K562 (cell line): ENCODE measurements around the gene FOXL3. TPM values are rescaled to one million over a fixed set of nuclear protein-coding genes. Genes with fewer than 3 reads are reported as not detected.
"Not testable (repeated sequence)": the region's sequence is repeated elsewhere in the genome, so short reads cannot be mapped to it uniquely, and the experiment has no call there.

Experiments
- ATAC-seq: fragments of 200-7000 bp; cut with Tn5 transposase; 3 replicates; pipeline ENCODE4 v1.9.1; 2020; ENCODE audit warnings: moderate library complexity
- BruUV-seq: library from RNA; stranded (reverse); fragments of 400-500 nt; replicated peaks from 2 replicates; lab custom pipeline; 2021; lab: Mats Ljungman, UMichigan
- CTCF ChIA-PET: fragments of 300-600 bp; formaldehyde crosslinking; extraction: SDS; loops from one replicate; lab custom pipeline; 2021; ENCODE audit warnings: low intra/inter-chr PET ratio; lab: Yijun Ruan, JAX
- POLR2A ChIA-PET: fragments of 300-600, 350-650 bp; sonication (Branson Sonifier 250); formaldehyde crosslinking; extraction: SDS; loops from one replicate; lab custom pipeline; 2021; ENCODE audit warnings: antibody characterized with exemption, inconsistent platforms; lab: Yijun Ruan, JAX
- DNase-seq, 4 experiments: peaks; one replicate each; pipeline versions ENCODE4 v3.0.0 to v3.0.0-alpha.2; 2011 to 2018; ENCODE audit warnings: low spot score in 3 of 4, mixed read lengths in 3 of 4; ENCODE audit errors: extremely low read depth in 1 of 4
- FAIRE-seq: peaks from 2 replicates; lab custom pipeline; 2011; peaks lifted over from hg19 to GRCh38; lab: Jason Lieb, UNC
- H2AFZ ChIP-seq: 2 replicates; pipeline ENCODE4 v1.6.0; 2011; ENCODE audit warnings: low read depth, low read length, control low read depth, inconsistent platforms
- H3K27ac ChIP-seq: fragments of 200-600 bp; 3 replicates; pipeline ENCODE4 v1.8.0; 2011; ENCODE audit warnings: low read depth, mild to moderate bottlenecking, control low read depth, inconsistent platforms, low read length, moderate library complexity, mixed read lengths; ENCODE audit errors: extremely low read depth
- H3K27me3 ChIP-seq, 2 experiments: fragments of 300-600 bp in 1 of 2; 2 replicates in 1 of 2; 3 replicates in 1 of 2; pipeline versions ENCODE4 v1.6.0 to v1.8.0; 2011; ENCODE audit warnings: inconsistent platforms in 2 of 2, low read length in 2 of 2, mild to moderate bottlenecking in 1 of 2, mixed read lengths in 1 of 2, moderate library complexity in 1 of 2; ENCODE audit not compliant: control insufficient read depth in 2 of 2, insufficient read depth in 2 of 2
- H3K36me3 ChIP-seq: fragments of 300-600 bp; 3 replicates; pipeline ENCODE4 v1.8.0; 2011; ENCODE audit warnings: mild to moderate bottlenecking, low read length, inconsistent platforms; ENCODE audit not compliant: control insufficient read depth, insufficient read depth
- H3K4me1 ChIP-seq, 2 experiments: fragments of 200-600 bp in 1 of 2; replicated peaks in 1 of 2; 2 replicates in 1 of 2; 3 replicates in 1 of 2; pipeline versions ENCODE4 v1.5.1 to v1.8.0; 2011; ENCODE audit warnings: inconsistent platforms in 2 of 2, low read length in 2 of 2, mild to moderate bottlenecking in 1 of 2, mixed read lengths in 1 of 2, moderate library complexity in 1 of 2; ENCODE audit not compliant: control insufficient read depth in 2 of 2, insufficient read depth in 2 of 2
- H3K4me2 ChIP-seq: 2 replicates; pipeline ENCODE4 v1.6.1; 2011; ENCODE audit warnings: low read length, control low read depth, inconsistent platforms, mixed read lengths; ENCODE audit not compliant: insufficient read depth
- H3K4me3 ChIP-seq: fragments of 200-600 bp; sonication (generic), shearing (Covaris generic); 2 replicates; pipeline ENCODE4 v1.5.1; 2016; ENCODE audit warnings: control low read depth, inconsistent platforms
- H3K79me2 ChIP-seq: fragments of 200-600 bp; 3 replicates; pipeline ENCODE4 v1.8.0; 2011; ENCODE audit warnings: low read length, inconsistent platforms; ENCODE audit not compliant: control insufficient read depth, insufficient read depth
- H3K9ac ChIP-seq, 2 experiments: 2 replicates each; pipeline versions ENCODE4 v1.6.0 to v1.6.1; 2011; ENCODE audit warnings: low read depth in 2 of 2, low read length in 2 of 2, control low read depth in 1 of 2, inconsistent platforms in 1 of 2, mild to moderate bottlenecking in 1 of 2, mixed read lengths in 1 of 2; ENCODE audit not compliant: insufficient read depth in 1 of 2
- H3K9me1 ChIP-seq: one replicate; pipeline ENCODE4 v1.6.0; 2011; ENCODE audit warnings: inconsistent platforms, mild to moderate bottlenecking, low read length, moderate library complexity; ENCODE audit not compliant: control insufficient read depth, insufficient read depth
- H3K9me3 ChIP-seq: replicated peaks from 2 replicates; pipeline ENCODE4 v1.5.1; 2011; ENCODE audit warnings: low read depth, low read length, inconsistent platforms; ENCODE audit not compliant: control insufficient read depth, insufficient read depth
- H4K20me1 ChIP-seq: replicated peaks from 2 replicates; pipeline ENCODE4 v1.6.1; 2011; ENCODE audit warnings: low read length, inconsistent platforms, mixed read lengths; ENCODE audit not compliant: control insufficient read depth, insufficient read depth
- HNRNPL ChIP-seq: fragments of 200-400 bp; formaldehyde crosslinking; IDR thresholded peaks from 2 replicates; pipeline ENCODE4 v1.6.1; 2017; ENCODE audit warnings: low read depth, mild to moderate bottlenecking, low read length
- RBFOX2 ChIP-seq: fragments of 200-400 bp; formaldehyde crosslinking; IDR thresholded peaks from 2 replicates; pipeline ENCODE4 v1.6.1; 2017; ENCODE audit warnings: low read depth, mild to moderate bottlenecking, low read length, moderate library complexity
- WGBS: fragments of 100-300 bp; shearing (Covaris generic); methylation state at CpG from one replicate; pipeline ENCODE4 v1.1.6; 2016; ENCODE audit warnings: low coverage, mixed read lengths; ENCODE audit not compliant: insufficient coverage; ENCODE audit errors: missing lambda C conversion rate; 5-methylcytosine and 5-hydroxymethylcytosine counted together
- in situ Hi-C: fragments of 300-500 bp; cut with MboI; formaldehyde crosslinking; loops from 4 replicates; pipeline ENCODE4 v1.15.0; 2018; ENCODE audit warnings: inconsistent platforms, mixed read lengths
- intact Hi-C: fragments of 100-400 bp; cut with micrococcal nuclease; formaldehyde crosslinking; loops from 2 replicates; pipeline ENCODE4 v1.14.2; 2022
- polyA plus RNA-seq, 8 experiments: library from polyadenylated mRNA; depleted of rRNA in 4 of 8; stranded (reverse) in 5 of 8; unstranded in 3 of 8; fragments of >200 nt; fragmentation: Nextera tagmentation in 2 of 8; fragmentation: Illumina TruSeq in 1 of 8; extraction: Ambion mirVana in 2 of 8; extraction: Trizol in 1 of 8; gene quantifications; 2 replicates each; pipeline versions ENCODE4 v1.2.1 to v1.2.3, GENCODE V29; 2011 to 2014; ENCODE audit warnings: inconsistent platforms in 1 of 8, missing spikeins in 1 of 8
- total RNA-seq, 7 experiments: library from RNA; depleted of rRNA in 6 of 7; stranded (reverse); fragments of >200 nt in 6 of 7; fragmentation: Illumina TruSeq in 2 of 7; extraction: Trizol in 2 of 7; gene quantifications; 2 replicates each; pipeline versions ENCODE4 v1.2.1 to v1.2.3, GENCODE V29; 2011 to 2021; ENCODE audit warnings: low replicate concordance in 1 of 7

Gene FOXL3
- total and polyA plus RNA-seq, 9 of the 15 experiments (the other 6 are each of a cell fraction or from before 2014, with no cell fraction given): not detected

GRCh38 chr7:242826-243579, 47.0 kb upstream of the FOXL3 start:
- H3K4me2 ChIP-seq, in situ Hi-C loops, H3K79me2 ChIP-seq, H3K36me3 ChIP-seq, CTCF ChIA-PET, H4K20me1 ChIP-seq, H3K9ac ChIP-seq, FAIRE-seq, H2AFZ ChIP-seq, ATAC-seq, H3K27ac ChIP-seq, H3K4me3 ChIP-seq, H3K9me1 ChIP-seq, BruUV-seq, intact Hi-C loops, H3K9me3 ChIP-seq, DNase-seq: not testable (repeated sequence)
- Histone ChIP-seq H3K27me3 (peaks cover 30 to 39% of the 10 kb centered on the region in 2 experiments), H3K4me1 (peaks cover 0 to 14% of the 10 kb centered on the region in 2 experiments; a peak in 2 of 5 replicates)
- TF ChIP-seq RBFOX2 (0 out of 2 replicates have a peak, but pooled peaks have one; percentile 16), HNRNPL (0 out of 2 replicates have a peak, but pooled peaks have one; percentile 50)
- WGBS: 5% methylated on average over 7 of the region's 21 CpGs
- POLR2A ChIA-PET: interaction anchor here (0.7 kb wide), 1 partner anchor 20 kb away, joined by 3 read pairs; no protein-coding TSS in a partner anchor

GRCh38 chr7:243580-243978, 46.4 kb upstream of the FOXL3 start:
- in situ Hi-C loops: not testable (repeated sequence)
- POLR2A ChIA-PET: interaction anchor here (0.6 kb wide), 1 partner anchor 11 kb away, joined by 4 read pairs; no protein-coding TSS in a partner anchor

More at GRCh38 chr7:243580-243978, 46.4 kb upstream of the FOXL3 start:
- H3K9ac ChIP-seq, intact Hi-C loops, H4K20me1 ChIP-seq, H3K9me3 ChIP-seq, H2AFZ ChIP-seq, H3K27ac ChIP-seq, H3K79me2 ChIP-seq, H3K9me1 ChIP-seq, DNase-seq, H3K36me3 ChIP-seq, FAIRE-seq, H3K4me2 ChIP-seq, CTCF ChIA-PET, H3K4me3 ChIP-seq, ATAC-seq, BruUV-seq: not testable (repeated sequence)
- 7% methylated on average over 4 of the region's 10 CpGs for WGBS
- peaks cover 30 to 45% of the 10 kb centered on the region in 2 experiments for H3K27me3 ChIP-seq
- peaks cover 0 to 15% of the 10 kb centered on the region in 2 experiments; a peak in 2 of 5 replicates for H3K4me1 ChIP-seq
